Activated CD4-positive, CD25-positive, alpha-beta regulatory T cell treated with anti-CD3 and anti-CD28 coated beads, Interleukin-2, amount 50 U/mL, for 16 hours (primary cell): ENCODE data around the gene CAMKMT.

Experiments used
- DNase-seq: peaks from one replicate; pipeline ENCODE4 v3.0.0-alpha.2; 2020; ENCODE audit warnings: low read depth, low spot score

The CAMKMT gene

GRCh38 chr2:44771522-44771921, 409.8 kb downstream of the CAMKMT start:
- no peak for DNase-seq

- no peak for DNase-seq
Observed at GRCh38 chr2:44772131-44772530, 410.4 kb downstream of the CAMKMT start.

GRCh38 chr2:44772669-44773378, 411.1 kb downstream of the CAMKMT start:
- no peak for DNase-seq

- DNase-seq: no peak
Observed at GRCh38 chr2:44774826-44775492, 413.2 kb downstream of the CAMKMT start.

GRCh38 chr2:44777036-44777435, 415.3 kb downstream of the CAMKMT start:
- DNase-seq: no peak

- DNase-seq: no peak
Observed at GRCh38 chr2:44777537-44777936, 415.8 kb downstream of the CAMKMT start.

- no peak for DNase-seq
Observed at GRCh38 chr2:44778221-44778654, 416.5 kb downstream of the CAMKMT start.

GRCh38 chr2:44778671-44779476, 417.1 kb downstream of the CAMKMT start:
- DNase-seq: no peak

GRCh38 chr2:44779793-44780192, 418.0 kb downstream of the CAMKMT start:
- no peak for DNase-seq

GRCh38 chr2:44780406-44780805, 418.7 kb downstream of the CAMKMT start:
- no peak for DNase-seq

- no peak for DNase-seq
Observed at GRCh38 chr2:44785433-44785832, 423.7 kb downstream of the CAMKMT start.

GRCh38 chr2:44786045-44786816, 424.5 kb downstream of the CAMKMT start:
- DNase-seq: no peak

- DNase-seq: no peak
Observed at GRCh38 chr2:44786817-44787214, 425.1 kb downstream of the CAMKMT start.

GRCh38 chr2:44787663-44788062, 425.9 kb downstream of the CAMKMT start:
- no peak for DNase-seq

- DNase-seq: no peak
Observed at GRCh38 chr2:44789446-44789845, 427.7 kb downstream of the CAMKMT start.

- no peak for DNase-seq
Observed at GRCh38 chr2:44789971-44790721, 428.4 kb downstream of the CAMKMT start.

- DNase-seq: no peak
Observed at GRCh38 chr2:44793322-44793870, 431.6 kb downstream of the CAMKMT start.

- no peak for DNase-seq
Observed at GRCh38 chr2:44796771-44797170, 435.0 kb downstream of the CAMKMT start.

- no peak for DNase-seq
Observed at GRCh38 chr2:44798139-44798659, 436.5 kb downstream of the CAMKMT start.

GRCh38 chr2:44799105-44799504, 437.4 kb downstream of the CAMKMT start:
- DNase-seq: no peak
